Coronary artery (tissue), 2 donors: ENCODE measurements around the gene MAPKAP1.

ENCODE experiments used
- DNase-seq: peaks from one replicate; pipeline ENCODE4 v3.0.0-alpha.2; 2017; ENCODE audit warnings: low spot score
- H3K27ac ChIP-seq, 2 donors: fragments of 200-600 bp; sonication (generic); one replicate each; pipeline ENCODE4 v1.5.1; 2016 to 2019
- H3K4me3 ChIP-seq: fragments of 200-600 bp; sonication (generic); 2 replicates; pipeline ENCODE4 v1.5.1; 2016; ENCODE audit warnings: mild to moderate bottlenecking, moderate library complexity
- TF ChIP-seq, protein P1 (sequence below): fragments of 200-600 bp; sonication (generic); IDR thresholded peaks from one replicate; pipeline ENCODE4 v1.5.1; 2019; ENCODE audit warnings: antibody characterized with exemption

MAPKAP1 gene

DNA sequence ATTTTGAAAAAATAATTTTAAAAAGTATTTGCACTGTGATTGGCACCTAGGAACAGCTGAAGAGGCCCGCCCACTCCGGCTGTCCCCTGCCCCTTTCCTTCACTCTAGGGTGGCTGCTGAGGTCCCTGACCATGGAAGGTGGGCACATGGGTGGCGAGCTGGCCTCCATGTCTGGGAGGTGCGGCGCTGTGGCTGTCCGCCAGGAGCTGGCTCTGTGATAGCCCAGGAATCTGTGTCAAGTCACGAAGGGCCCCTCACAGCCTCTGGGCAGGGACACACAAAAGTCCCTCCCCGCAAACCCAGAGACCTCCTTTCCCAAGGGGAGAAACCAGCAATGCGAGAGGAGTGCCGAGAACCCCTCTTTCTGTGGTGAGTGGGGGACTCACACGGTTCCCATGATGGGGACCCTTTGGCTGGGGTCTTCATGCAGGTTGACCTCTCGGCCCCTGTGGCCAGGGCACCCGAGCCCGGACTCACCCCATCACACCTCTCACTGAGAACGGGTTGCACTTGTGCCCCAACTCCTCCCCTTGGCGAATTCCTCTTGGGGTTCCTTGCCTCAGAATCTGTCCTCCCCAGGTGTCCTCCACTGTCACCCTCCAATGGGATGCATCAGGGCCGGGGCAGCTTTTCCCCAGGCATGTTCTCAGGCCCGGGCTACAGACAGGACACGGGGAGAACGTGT lies 277.4 kb downstream of the MAPKAP1 start:
- DNase-seq, result no peak
- Histone ChIP-seq H3K27ac (no peak overlapping the region), H3K4me3 (no peak overlapping the region)
- TF ChIP-seq, protein P1, sequence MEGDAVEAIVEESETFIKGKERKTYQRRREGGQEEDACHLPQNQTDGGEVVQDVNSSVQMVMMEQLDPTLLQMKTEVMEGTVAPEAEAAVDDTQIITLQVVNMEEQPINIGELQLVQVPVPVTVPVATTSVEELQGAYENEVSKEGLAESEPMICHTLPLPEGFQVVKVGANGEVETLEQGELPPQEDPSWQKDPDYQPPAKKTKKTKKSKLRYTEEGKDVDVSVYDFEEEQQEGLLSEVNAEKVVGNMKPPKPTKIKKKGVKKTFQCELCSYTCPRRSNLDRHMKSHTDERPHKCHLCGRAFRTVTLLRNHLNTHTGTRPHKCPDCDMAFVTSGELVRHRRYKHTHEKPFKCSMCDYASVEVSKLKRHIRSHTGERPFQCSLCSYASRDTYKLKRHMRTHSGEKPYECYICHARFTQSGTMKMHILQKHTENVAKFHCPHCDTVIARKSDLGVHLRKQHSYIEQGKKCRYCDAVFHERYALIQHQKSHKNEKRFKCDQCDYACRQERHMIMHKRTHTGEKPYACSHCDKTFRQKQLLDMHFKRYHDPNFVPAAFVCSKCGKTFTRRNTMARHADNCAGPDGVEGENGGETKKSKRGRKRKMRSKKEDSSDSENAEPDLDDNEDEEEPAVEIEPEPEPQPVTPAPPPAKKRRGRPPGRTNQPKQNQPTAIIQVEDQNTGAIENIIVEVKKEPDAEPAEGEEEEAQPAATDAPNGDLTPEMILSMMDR, result no peak

DNA sequence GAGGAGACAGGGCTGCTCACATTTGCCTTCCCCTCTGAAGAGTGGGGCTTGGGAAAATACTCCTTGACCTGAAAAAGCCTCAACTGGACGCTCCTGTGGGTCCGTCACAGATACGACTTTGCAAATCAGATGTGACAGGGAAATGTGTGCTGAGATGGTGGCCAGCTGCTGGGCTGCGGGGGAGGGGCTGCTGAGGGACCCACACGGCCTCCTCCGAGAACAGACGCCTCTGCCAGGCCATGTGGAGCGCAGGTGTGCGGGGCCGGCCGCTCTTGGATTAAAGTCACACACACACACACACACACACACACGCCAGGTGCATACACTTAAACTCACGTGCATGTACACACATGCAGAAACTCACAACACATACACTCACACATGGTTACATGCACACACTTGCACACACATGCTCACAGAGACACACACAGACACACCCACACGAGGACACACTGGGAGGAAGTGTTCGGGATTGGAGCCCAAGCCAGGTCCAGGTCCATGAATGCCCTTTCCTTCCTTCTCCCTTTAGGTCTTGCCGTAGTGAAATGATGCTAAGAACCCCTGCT lies 278.0 kb downstream of the MAPKAP1 start:
- H3K27ac ChIP-seq, result no peak overlapping the region
- H3K4me3 ChIP-seq, result no peak overlapping the region
- no peak for DNase-seq
- TF ChIP-seq, protein P1, result no peak

DNA sequence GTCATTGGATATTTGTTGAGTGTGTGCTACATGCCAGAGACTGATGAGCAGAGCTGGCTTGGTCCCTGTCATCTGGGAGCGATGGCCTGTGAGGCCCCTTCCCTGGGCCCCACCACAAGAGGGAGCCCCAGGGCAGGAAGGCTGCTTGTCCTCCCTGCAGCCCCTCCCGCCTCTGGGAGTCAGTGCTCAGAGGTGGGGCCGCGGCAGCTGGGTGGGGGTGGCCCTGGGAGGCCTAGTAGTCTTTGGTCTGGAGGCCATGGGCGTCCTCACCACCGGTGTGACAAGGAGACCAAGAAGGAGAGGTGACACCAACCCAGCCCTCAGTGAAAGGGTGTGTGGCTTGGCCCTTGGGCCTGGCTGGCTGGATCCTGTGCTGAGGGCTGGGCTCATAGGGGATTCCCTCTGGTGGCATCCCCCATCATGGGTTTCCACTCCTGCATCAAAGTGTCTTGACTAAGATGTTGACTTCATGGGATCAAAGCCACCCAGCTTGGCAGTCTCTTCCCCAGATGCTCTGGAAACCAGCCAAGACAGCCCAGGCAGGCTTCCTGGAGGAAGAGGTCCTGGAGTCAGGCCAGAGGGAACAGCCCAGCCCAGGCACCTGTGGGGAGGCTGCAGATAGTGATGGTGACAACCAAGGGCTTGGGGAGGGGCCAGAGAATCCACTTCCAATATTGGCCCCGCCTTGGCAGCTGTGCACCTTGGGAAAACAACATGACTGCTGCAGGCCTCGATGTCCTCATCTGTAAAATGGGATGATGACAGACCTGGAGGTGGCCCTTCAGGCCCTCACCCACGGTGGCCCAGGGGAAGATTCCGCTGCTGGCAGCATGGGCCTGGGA lies 278.7 kb downstream of the MAPKAP1 start:
- Histone ChIP-seq H3K4me3 (no peak overlapping the region), H3K27ac (no peak overlapping the region)
- DNase-seq, result no peak
- TF ChIP-seq, protein P1, result no peak

DNA sequence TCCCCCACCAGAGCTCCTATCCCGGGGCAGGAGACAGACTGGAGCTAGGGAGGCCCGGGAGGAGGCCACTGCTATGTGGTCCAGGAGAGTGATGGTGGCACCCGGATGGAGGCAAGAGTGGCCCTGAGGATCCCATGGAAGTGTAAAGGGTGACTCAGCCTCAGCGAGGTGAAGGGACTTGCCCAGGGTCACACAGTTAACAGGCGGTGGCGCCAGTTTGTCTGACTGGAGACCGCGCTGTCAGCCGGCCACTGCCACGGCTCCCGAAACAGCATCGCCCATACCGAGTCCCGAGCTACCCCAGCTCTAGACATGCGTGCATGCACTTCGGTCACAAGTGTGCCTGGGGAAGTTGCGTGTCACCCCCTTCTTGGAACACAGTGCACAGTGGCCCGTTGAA lies 279.5 kb downstream of the MAPKAP1 start:
- no peak overlapping the region for H3K4me3 ChIP-seq
- TF ChIP-seq, protein P1, result no peak
- DNase-seq, result no peak
- H3K27ac ChIP-seq, result no peak overlapping the region

DNA sequence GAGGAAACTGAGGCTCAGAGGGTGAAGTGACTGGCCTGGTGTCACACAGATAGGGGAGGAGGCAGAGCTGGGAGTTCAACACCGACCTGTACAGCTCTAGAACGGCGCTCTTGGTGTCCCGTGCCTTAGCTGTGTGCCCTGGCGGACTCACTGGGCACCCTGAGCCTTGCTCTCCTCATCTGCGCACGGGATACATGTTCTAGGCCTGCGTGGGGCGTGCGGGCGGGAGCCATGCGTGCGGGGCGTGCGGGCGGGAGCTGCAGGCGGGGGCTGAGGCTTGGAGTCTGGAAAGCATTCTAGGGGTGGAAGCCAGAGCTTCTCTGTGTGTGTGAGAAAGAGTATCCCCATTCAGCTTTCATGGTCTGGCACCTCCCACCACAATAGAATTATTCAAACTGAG lies 280.1 kb downstream of the MAPKAP1 start:
- H3K27ac ChIP-seq, result no peak overlapping the region
- no peak for DNase-seq
- no peak overlapping the region for H3K4me3 ChIP-seq
- TF ChIP-seq, protein P1, result no peak

DNA sequence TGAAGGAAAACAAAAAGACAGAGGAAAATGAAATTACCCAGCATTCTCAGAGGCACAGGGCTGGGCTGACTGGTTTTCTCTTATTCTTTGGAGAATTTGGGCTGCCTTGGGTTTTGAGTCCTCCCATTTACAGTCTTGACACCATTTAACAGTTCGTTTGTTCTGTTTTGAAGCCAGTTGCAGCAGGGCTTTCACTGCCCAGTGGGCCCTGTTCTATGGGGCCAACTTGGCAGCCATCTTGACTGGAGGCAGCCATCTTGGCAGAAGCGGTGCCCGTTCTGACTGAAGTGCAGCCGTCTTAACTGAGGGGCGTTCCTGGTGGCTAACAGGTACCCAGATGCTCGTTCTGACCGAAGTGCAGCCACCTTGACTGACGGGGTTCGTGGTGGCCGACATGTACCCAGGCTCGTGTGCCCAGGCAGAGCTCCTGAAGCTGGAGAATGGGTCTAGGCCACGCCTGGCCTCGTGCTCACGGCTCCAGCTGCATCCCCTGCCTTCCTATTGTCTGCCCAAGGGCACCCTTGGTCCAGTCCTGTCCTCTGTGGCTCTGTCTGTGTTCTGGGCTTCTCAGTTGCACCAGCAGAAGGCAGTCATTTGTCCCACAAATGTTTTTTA lies 281.0 kb downstream of the MAPKAP1 start:
- DNase-seq, result no peak
- TF ChIP-seq, protein P1, result no peak
- no peak overlapping the region for H3K27ac ChIP-seq
- H3K4me3 ChIP-seq, result no peak overlapping the region
